OCI-LY1 (cell line): ENCODE data around the gene GOLGA3.

Experiments
- H2AFZ ChIP-seq: fragments of 200-600 bp; sonication (generic), shearing (Covaris generic); 2 replicates; pipeline ENCODE4 v1.6.0; 2014; ENCODE audit warnings: antibody characterized with exemption, mild to moderate bottlenecking, low read length
- H3F3A ChIP-seq: fragments of 200-600 bp; sonication (generic), shearing (Covaris generic); 2 replicates; pipeline ENCODE4 v1.6.0; 2014; ENCODE audit warnings: mild to moderate bottlenecking, antibody characterized with exemption, low read length, moderate library complexity; ENCODE audit not compliant: insufficient read depth
- H3K27ac ChIP-seq: fragments of 200-600 bp; sonication (generic); 2 replicates; pipeline ENCODE4 v1.5.1; 2014; ENCODE audit warnings: low read length, mixed run types, mild to moderate bottlenecking, low read depth; ENCODE audit not compliant: poor library complexity, severe bottlenecking
- H3K27me3 ChIP-seq: fragments of 200-600 bp; sonication (generic); 2 replicates; pipeline ENCODE4 v1.6.0; 2014; ENCODE audit warnings: antibody characterized with exemption, mild to moderate bottlenecking, low read length, moderate library complexity; ENCODE audit not compliant: insufficient read depth
- H3K36me3 ChIP-seq: fragments of 200-600 bp; sonication (generic); 2 replicates; pipeline ENCODE4 v1.6.1; 2014; ENCODE audit warnings: mild to moderate bottlenecking, antibody characterized with exemption, low read length, moderate library complexity, mixed read lengths; ENCODE audit not compliant: insufficient read depth
- H3K4me1 ChIP-seq: fragments of 200-600 bp; sonication (generic); 2 replicates; pipeline ENCODE4 v1.5.1; 2014; ENCODE audit warnings: mild to moderate bottlenecking, low read length, moderate library complexity; ENCODE audit not compliant: insufficient read depth, severe bottlenecking
- H3K4me2 ChIP-seq: fragments of 200-600 bp; sonication (generic), shearing (Covaris generic); 2 replicates; pipeline ENCODE4 v1.6.1; 2014; ENCODE audit warnings: low read length
- H3K4me3 ChIP-seq: fragments of 200-600 bp; sonication (generic); 2 replicates; pipeline ENCODE4 v1.5.1; 2014; ENCODE audit warnings: low read length, low read depth, mild to moderate bottlenecking, mixed read lengths; ENCODE audit not compliant: poor library complexity, severe bottlenecking
- H3K79me2 ChIP-seq: fragments of 200-600 bp; shearing (Covaris generic); 2 replicates; pipeline ENCODE4 v1.6.1; 2016; ENCODE audit warnings: mixed run types, low read length, mixed read lengths; ENCODE audit not compliant: insufficient read depth
- H3K9ac ChIP-seq: fragments of 200-600 bp; sonication (generic), shearing (Covaris generic); 2 replicates; pipeline ENCODE4 v1.6.1; 2014; ENCODE audit warnings: mild to moderate bottlenecking, low read length, mixed read lengths
- H3K9me2 ChIP-seq: fragments of 200-600 bp; sonication (generic), shearing (Covaris generic); 2 replicates; pipeline ENCODE4 v1.6.1; 2014; ENCODE audit warnings: low read depth, mild to moderate bottlenecking, low read length, mixed read lengths
- H3K9me3 ChIP-seq: fragments of 200-600 bp; shearing (Covaris generic); 2 replicates; pipeline ENCODE4 v1.6.1; 2014; ENCODE audit warnings: low read length, mixed read lengths
- H4K20me1 ChIP-seq: fragments of 200-600 bp; sonication (generic), shearing (Covaris generic); 2 replicates; pipeline ENCODE4 v1.6.0; 2016; ENCODE audit warnings: mild to moderate bottlenecking, low read length; ENCODE audit not compliant: insufficient read depth
- EZH2 ChIP-seq: fragments of 200-600 bp; sonication (generic), shearing (Covaris generic); IDR thresholded peaks from 2 replicates; pipeline ENCODE4 v1.8.0; 2017; ENCODE audit warnings: borderline replicate concordance, mixed run types, mild to moderate bottlenecking, antibody characterized with exemption, low read length, moderate library complexity, mixed read lengths
- TF ChIP-seq, protein P1 (sequence below): fragments of 200-600 bp; sonication (generic), shearing (Covaris generic); IDR thresholded peaks from 2 replicates; pipeline ENCODE4 v1.5.1; 2017; ENCODE audit warnings: mild to moderate bottlenecking, antibody characterized with exemption, low read length, moderate library complexity, mixed read lengths

GOLGA3 gene

DNA sequence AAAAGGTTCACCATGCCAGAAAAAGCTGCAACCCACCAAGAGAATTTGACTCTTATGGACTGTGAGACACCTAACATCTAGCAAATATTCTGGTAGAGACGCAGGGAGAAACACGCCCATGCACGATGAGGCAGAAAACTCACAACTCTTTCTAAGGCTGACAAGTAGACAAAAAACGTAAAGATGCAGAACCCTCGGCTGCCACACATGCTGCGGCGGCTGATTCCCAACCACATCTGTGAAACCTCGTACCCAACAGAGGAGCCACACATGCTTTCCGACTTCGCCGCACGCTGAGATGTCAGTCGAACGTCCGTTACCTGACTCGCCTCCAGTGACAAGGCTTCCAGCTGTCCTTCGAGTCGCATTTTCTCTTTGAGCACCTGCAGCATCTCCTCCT is 21.8 kb downstream of the GOLGA3 start:
- no peaks in the 10 kb centered on the region for H3K9me3 ChIP-seq
- H3K79me2 ChIP-seq, result no peaks in the 10 kb centered on the region
- H2AFZ ChIP-seq, result no peak overlapping the region
- no peak overlapping the region for H3K9ac ChIP-seq
- no peaks in the 10 kb centered on the region for H3K4me1 ChIP-seq
- no peak overlapping the region for H3K4me2 ChIP-seq
- H3K27ac ChIP-seq, result no peak overlapping the region
- H3F3A ChIP-seq, result no peaks in the 10 kb centered on the region
- H3K36me3 ChIP-seq, result peaks cover 51% of the 10 kb centered on the region
- no peaks in the 10 kb centered on the region for H3K27me3 ChIP-seq
- no peak overlapping the region for H3K4me3 ChIP-seq
- no peaks in the 10 kb centered on the region for H4K20me1 ChIP-seq
- TF ChIP-seq EZH2, result no peak
- TF ChIP-seq, protein P1, sequence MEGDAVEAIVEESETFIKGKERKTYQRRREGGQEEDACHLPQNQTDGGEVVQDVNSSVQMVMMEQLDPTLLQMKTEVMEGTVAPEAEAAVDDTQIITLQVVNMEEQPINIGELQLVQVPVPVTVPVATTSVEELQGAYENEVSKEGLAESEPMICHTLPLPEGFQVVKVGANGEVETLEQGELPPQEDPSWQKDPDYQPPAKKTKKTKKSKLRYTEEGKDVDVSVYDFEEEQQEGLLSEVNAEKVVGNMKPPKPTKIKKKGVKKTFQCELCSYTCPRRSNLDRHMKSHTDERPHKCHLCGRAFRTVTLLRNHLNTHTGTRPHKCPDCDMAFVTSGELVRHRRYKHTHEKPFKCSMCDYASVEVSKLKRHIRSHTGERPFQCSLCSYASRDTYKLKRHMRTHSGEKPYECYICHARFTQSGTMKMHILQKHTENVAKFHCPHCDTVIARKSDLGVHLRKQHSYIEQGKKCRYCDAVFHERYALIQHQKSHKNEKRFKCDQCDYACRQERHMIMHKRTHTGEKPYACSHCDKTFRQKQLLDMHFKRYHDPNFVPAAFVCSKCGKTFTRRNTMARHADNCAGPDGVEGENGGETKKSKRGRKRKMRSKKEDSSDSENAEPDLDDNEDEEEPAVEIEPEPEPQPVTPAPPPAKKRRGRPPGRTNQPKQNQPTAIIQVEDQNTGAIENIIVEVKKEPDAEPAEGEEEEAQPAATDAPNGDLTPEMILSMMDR, result no peak
- H3K9me2 ChIP-seq, result no peaks in the 10 kb centered on the region

DNA sequence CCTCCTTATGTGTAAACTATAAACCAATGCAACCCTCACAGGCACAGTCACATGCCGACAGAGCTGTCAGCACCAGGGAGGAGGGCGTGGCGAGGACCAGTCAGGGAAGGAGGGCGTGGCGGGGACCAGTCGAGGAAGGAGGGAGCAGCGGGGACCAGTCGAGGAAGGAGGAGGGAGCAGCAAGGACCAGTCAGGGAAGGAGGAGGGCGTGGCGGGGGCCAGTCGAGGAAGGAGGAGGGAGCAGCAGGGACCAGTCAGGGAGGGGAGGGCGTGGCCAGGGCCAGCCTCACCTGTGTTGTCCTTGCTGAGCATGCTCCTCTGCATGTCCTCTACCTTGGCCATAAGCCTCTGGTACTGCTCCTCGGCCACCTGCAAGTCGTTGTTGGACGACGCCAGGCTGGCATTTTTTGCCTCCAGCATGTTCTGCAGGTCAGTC is 24.2 kb downstream of the GOLGA3 start:
- no peaks in the 10 kb centered on the region for H3K9me3 ChIP-seq
- TF ChIP-seq, protein P1, result no peak
- TF ChIP-seq EZH2, result no peak
- no peak overlapping the region for H3K4me2 ChIP-seq
- H2AFZ ChIP-seq, result no peak overlapping the region
- peaks cover 73% of the 10 kb centered on the region for H3K36me3 ChIP-seq
- no peaks in the 10 kb centered on the region for H3K79me2 ChIP-seq
- no peaks in the 10 kb centered on the region for H4K20me1 ChIP-seq
- no peaks in the 10 kb centered on the region for H3K27me3 ChIP-seq
- H3K27ac ChIP-seq, result no peak overlapping the region
- no peaks in the 10 kb centered on the region for H3K4me1 ChIP-seq
- no peaks in the 10 kb centered on the region for H3K9me2 ChIP-seq
- H3K9ac ChIP-seq, result no peak overlapping the region
- H3F3A ChIP-seq, result no peaks in the 10 kb centered on the region
- H3K4me3 ChIP-seq, result no peak overlapping the region

DNA sequence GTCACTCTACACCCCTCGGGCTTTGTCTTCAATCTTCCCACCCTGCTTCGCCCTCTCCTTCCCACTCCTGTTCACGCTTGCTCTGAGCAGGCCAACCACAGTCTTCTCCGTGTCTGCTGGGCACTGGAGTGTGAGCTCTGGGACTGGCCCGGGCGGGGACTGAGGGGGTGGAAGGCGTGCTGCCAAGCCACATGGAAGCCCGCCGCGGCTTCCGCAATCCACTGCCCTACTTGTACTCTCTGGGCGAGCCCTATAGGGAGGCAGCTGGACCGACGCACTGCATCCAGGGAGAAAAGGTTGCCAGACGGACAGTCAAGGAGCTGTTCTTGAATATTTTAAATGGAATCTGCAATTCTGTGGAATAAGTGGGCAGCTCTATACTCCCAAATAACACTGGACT is 24.8 kb downstream of the GOLGA3 start:
- Histone ChIP-seq H3K4me2 (no peak overlapping the region), H3K9ac (no peak overlapping the region), H3K9me3 (no peaks in the 10 kb centered on the region), H3K36me3 (peaks cover 79% of the 10 kb centered on the region), H2AFZ (no peak overlapping the region), H3K4me1 (no peaks in the 10 kb centered on the region), H3K4me3 (no peak overlapping the region), H3K9me2 (no peaks in the 10 kb centered on the region), H3K27me3 (no peaks in the 10 kb centered on the region), H3K79me2 (no peaks in the 10 kb centered on the region), H3F3A (no peaks in the 10 kb centered on the region), H3K27ac (no peak overlapping the region), H4K20me1 (no peaks in the 10 kb centered on the region)
- TF ChIP-seq, protein P1, result no peak
- TF ChIP-seq EZH2, result no peak
